DOHH2 (cell line): ENCODE measurements around the gene TIAL1.

Experiments used
- EZH2phosphoT487 ChIP-seq: fragments of 200-600 bp; sonication (generic); IDR thresholded peaks from 2 replicates; pipeline ENCODE4 v1.6.1; 2017; ENCODE audit warnings: borderline replicate concordance, mild to moderate bottlenecking, antibody characterized with exemption, low read length, moderate library complexity, mixed read lengths
- TF ChIP-seq, protein P1 (sequence below): fragments of 200-600 bp; sonication (generic); IDR thresholded peaks from one replicate; pipeline ENCODE4 v1.5.1; 2014; ENCODE audit warnings: antibody characterized with exemption, mild to moderate bottlenecking, low read depth, low read length; ENCODE audit not compliant: poor library complexity, severe bottlenecking

- TF ChIP-seq, protein P1, sequence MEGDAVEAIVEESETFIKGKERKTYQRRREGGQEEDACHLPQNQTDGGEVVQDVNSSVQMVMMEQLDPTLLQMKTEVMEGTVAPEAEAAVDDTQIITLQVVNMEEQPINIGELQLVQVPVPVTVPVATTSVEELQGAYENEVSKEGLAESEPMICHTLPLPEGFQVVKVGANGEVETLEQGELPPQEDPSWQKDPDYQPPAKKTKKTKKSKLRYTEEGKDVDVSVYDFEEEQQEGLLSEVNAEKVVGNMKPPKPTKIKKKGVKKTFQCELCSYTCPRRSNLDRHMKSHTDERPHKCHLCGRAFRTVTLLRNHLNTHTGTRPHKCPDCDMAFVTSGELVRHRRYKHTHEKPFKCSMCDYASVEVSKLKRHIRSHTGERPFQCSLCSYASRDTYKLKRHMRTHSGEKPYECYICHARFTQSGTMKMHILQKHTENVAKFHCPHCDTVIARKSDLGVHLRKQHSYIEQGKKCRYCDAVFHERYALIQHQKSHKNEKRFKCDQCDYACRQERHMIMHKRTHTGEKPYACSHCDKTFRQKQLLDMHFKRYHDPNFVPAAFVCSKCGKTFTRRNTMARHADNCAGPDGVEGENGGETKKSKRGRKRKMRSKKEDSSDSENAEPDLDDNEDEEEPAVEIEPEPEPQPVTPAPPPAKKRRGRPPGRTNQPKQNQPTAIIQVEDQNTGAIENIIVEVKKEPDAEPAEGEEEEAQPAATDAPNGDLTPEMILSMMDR = no peak
- no peak for TF ChIP-seq EZH2phosphoT487
Observed at GRCh38 chr10:119543814-119544642, 52.7 kb downstream of the TIAL1 start.
